GM12878 (cell line): ENCODE measurements around the gene KRT6C. TPM values are rescaled to one million over a fixed set of nuclear protein-coding genes. Genes with fewer than 3 reads are reported as not detected.

Experiments used
- ATAC-seq: fragments of 200-7000 bp; cut with Tn5 transposase; 3 replicates; pipeline ENCODE4 v1.9.1; 2020; ENCODE audit warnings: mild to moderate bottlenecking, moderate library complexity
- BruUV-seq: library from RNA; stranded (reverse); fragments of 400-500 nt; replicated peaks from 2 replicates; lab custom pipeline; 2021; lab: Mats Ljungman, UMichigan
- CTCF ChIA-PET: fragments of 300-600 bp; sonication (Branson Sonifier 250); formaldehyde crosslinking; extraction: SDS; loops from one replicate; lab custom pipeline; 2021; ENCODE audit warnings: inconsistent platforms; lab: Yijun Ruan, JAX
- POLR2A ChIA-PET: fragments of 350-600 bp; formaldehyde crosslinking; extraction: SDS; loops from one replicate; lab custom pipeline; 2021; ENCODE audit warnings: inconsistent platforms; lab: Charles Lee
- RAD21 ChIA-PET: fragments of 300-600 bp; sonication (Branson Sonifier 250); formaldehyde crosslinking; loops from one replicate; lab custom pipeline; 2023; ENCODE audit warnings: antibody characterized with exemption; ENCODE audit not compliant: unreplicated experiment; lab: Charles Lee
- SMC1A ChIA-PET: fragments of 300-600 bp; sonication (Branson Sonifier 250); formaldehyde crosslinking; loops from one replicate; lab custom pipeline; 2023; ENCODE audit not compliant: unreplicated experiment, uncharacterized antibody; lab: Charles Lee
- DNase-seq: peaks from one replicate; pipeline ENCODE4 v3.0.0-alpha.2; 2011; ENCODE audit warnings: low read depth, low spot score
- FAIRE-seq: peaks from 3 replicates; lab custom pipeline; 2011; peaks lifted over from hg19 to GRCh38; lab: Jason Lieb, UNC
- H2AFZ ChIP-seq: 2 replicates; pipeline ENCODE4 v1.6.0; 2011; ENCODE audit warnings: low read depth, low read length, control low read depth; ENCODE audit not compliant: control insufficient read depth
- H3K27ac ChIP-seq: 2 replicates; pipeline ENCODE4 v1.5.1; 2011; ENCODE audit warnings: control low read depth; ENCODE audit not compliant: control insufficient read depth, insufficient read depth
- H3K27me3 ChIP-seq, 2 experiments: replicated peaks in 1 of 2; 2 replicates each; pipeline versions ENCODE4 v1.6.0 to v1.6.1; 2011; ENCODE audit warnings: low read length in 1 of 2; ENCODE audit not compliant: control insufficient read depth in 2 of 2, insufficient read depth in 2 of 2
- H3K36me3 ChIP-seq, 2 experiments: 2 replicates each; pipeline ENCODE4 v1.5.1; 2011; ENCODE audit warnings: low read length in 1 of 2; ENCODE audit not compliant: control insufficient read depth in 2 of 2, insufficient read depth in 2 of 2
- H3K4me1 ChIP-seq: 2 replicates; pipeline ENCODE4 v1.6.1; 2011; ENCODE audit warnings: mild to moderate bottlenecking, low read length, moderate library complexity, mixed read lengths; ENCODE audit not compliant: control insufficient read depth, insufficient read depth
- H3K4me2 ChIP-seq: 2 replicates; pipeline ENCODE4 v1.6.0; 2011; ENCODE audit warnings: control low read depth; ENCODE audit not compliant: control insufficient read depth, insufficient read depth
- H3K4me3 ChIP-seq: fragments of 200-600 bp; sonication (generic); 2 replicates; pipeline ENCODE4 v1.5.1; 2016
- H3K79me2 ChIP-seq: 2 replicates; pipeline ENCODE4 v1.6.0; 2011; ENCODE audit warnings: low read length; ENCODE audit not compliant: control insufficient read depth, insufficient read depth
- H3K9ac ChIP-seq: 2 replicates; pipeline ENCODE4 v1.8.0; 2011; ENCODE audit warnings: low read length, control low read depth, mixed read lengths; ENCODE audit not compliant: control insufficient read depth, insufficient read depth
- H3K9me3 ChIP-seq: replicated peaks from 3 replicates; pipeline ENCODE4 v1.5.1; 2011; ENCODE audit warnings: mild to moderate bottlenecking, low read length; ENCODE audit not compliant: control insufficient read depth, insufficient read depth
- H4K20me1 ChIP-seq: 2 replicates; pipeline ENCODE4 v1.6.0; 2011; ENCODE audit not compliant: control insufficient read depth, insufficient read depth
- HSF1 ChIP-seq: fragments of 150-350 bp; IDR thresholded peaks from 2 replicates; pipeline ENCODE4 v1.6.1; 2014; ENCODE audit warnings: mild to moderate bottlenecking, low read depth, low read length
- NFYA ChIP-seq: IDR thresholded peaks from 2 replicates; pipeline ENCODE4 v1.6.1; 2011; ENCODE audit warnings: low read depth, mild to moderate bottlenecking, low read length, improper control_type of control experiment, borderline replicate concordance
- PAX8 ChIP-seq: fragments of 450-650 bp; IDR thresholded peaks from 2 replicates; pipeline ENCODE4 v1.6.1; 2017; ENCODE audit warnings: mild to moderate bottlenecking, moderate library complexity
- RELA ChIP-seq: fragments of 450-650 bp; IDR thresholded peaks from 2 replicates; pipeline ENCODE4 v1.8.0; 2014; ENCODE audit warnings: borderline replicate concordance; ENCODE audit not compliant: partially characterized antibody
- SP1 ChIP-seq: IDR thresholded peaks from one replicate; pipeline ENCODE4 v1.6.1; 2011; ENCODE audit warnings: low read depth, low read length
- SUZ12 ChIP-seq: fragments of 200-600 bp; sonication (generic); IDR thresholded peaks from one replicate; pipeline ENCODE4 v1.6.1; 2018; ENCODE audit warnings: antibody characterized with exemption, mild to moderate bottlenecking; ENCODE audit not compliant: unreplicated experiment
- TAF1 ChIP-seq: IDR thresholded peaks from 2 replicates; pipeline ENCODE4 v1.6.1; 2011; ENCODE audit warnings: mild to moderate bottlenecking, low read depth, low read length, borderline replicate concordance
- USF1 ChIP-seq: IDR thresholded peaks from 2 replicates; pipeline ENCODE4 v1.6.1; 2011; ENCODE audit warnings: borderline replicate concordance, low read depth, mild to moderate bottlenecking, moderate library complexity, mixed read lengths, low read length; ENCODE audit not compliant: insufficient read depth; ENCODE audit errors: extremely low read length
- ZBTB40 ChIP-seq: fragments of 450-650 bp; IDR thresholded peaks from 2 replicates; pipeline ENCODE4 v1.6.1; 2016; ENCODE audit warnings: mild to moderate bottlenecking, moderate library complexity, borderline replicate concordance
- ZNF384 ChIP-seq: IDR thresholded peaks from 2 replicates; pipeline ENCODE4 v1.6.1; 2012; ENCODE audit warnings: low read depth, mild to moderate bottlenecking, low read length, improper control_type of control experiment, borderline replicate concordance
- WGBS: methylation state at CpG from one replicate; pipeline ENCODE4 v1.1.6; 2016; ENCODE audit warnings: low lambda C conversion rate; ENCODE audit not compliant: insufficient replicate concordance, insufficient coverage; ENCODE audit errors: missing lambda C conversion rate; 5-methylcytosine and 5-hydroxymethylcytosine counted together
- in situ Hi-C: fragments of 300-500 bp; cut with MboI; formaldehyde crosslinking; loops from 9 replicates; pipeline ENCODE4 v1.14.3; 2018; ENCODE audit warnings: mixed read lengths
- intact Hi-C: fragments of 100-400 bp; cut with micrococcal nuclease; formaldehyde crosslinking; loops from one replicate; pipeline ENCODE4 v1.14.2; 2022; ENCODE audit not compliant: unreplicated experiment
- polyA plus RNA-seq, 11 experiments: library from polyadenylated mRNA; depleted of rRNA in 4 of 11; unstranded in 6 of 11; stranded (reverse) in 5 of 11; fragments of >200 nt; fragmentation: Nextera tagmentation in 4 of 11; fragmentation: Illumina TruSeq in 1 of 11; extraction: Ambion mirVana in 4 of 11; extraction: Trizol in 1 of 11; gene quantifications; 1 replicate in 1 of 11; 2 replicates in 10 of 11; pipeline versions ENCODE4 v1.2.1 to v1.2.3, GENCODE V29; 2011 to 2016; ENCODE audit warnings: inconsistent platforms in 2 of 11, missing spikeins in 2 of 11, low read depth in 1 of 11
- total RNA-seq, 4 experiments: library from RNA; depleted of rRNA in 3 of 4; stranded (reverse); fragments of >200 nt in 3 of 4; fragmentation: Illumina TruSeq in 1 of 4; extraction: Trizol in 1 of 4; gene quantifications; 2 replicates each; pipeline versions ENCODE4 v1.2.1 to v1.2.3, GENCODE V29; 2013 to 2021

The KRT6C gene
- total and polyA plus RNA-seq, 10 of the 15 experiments (the other 5 are each of a cell fraction or from before 2014, with no cell fraction given) = not detected

GRCh38 chr12:52432559-52433207 lies 40.9 kb downstream of the KRT6C start (continued):
- TF ChIP-seq ZBTB40 = no peak

- in situ Hi-C loops = no loop called here
- Histone ChIP-seq H3K4me1 (no peaks in the 10 kb centered on the region), H3K27ac (no peak overlapping the region), H3K9me3 (no peaks in the 10 kb centered on the region), H3K4me2 (no peak overlapping the region), H3K27me3 (peaks cover 0 to 4% of the 10 kb centered on the region in 2 experiments; a peak in 3 of 4 replicates), H2AFZ (no peak overlapping the region), H4K20me1 (no peaks in the 10 kb centered on the region), H3K36me3 (no peaks in the 10 kb centered on the region), H3K4me3 (no peak overlapping the region), H3K79me2 (no peaks in the 10 kb centered on the region), H3K9ac (no peak overlapping the region)
- POLR2A ChIA-PET = no interaction called here
- SMC1A ChIA-PET = interaction anchor here (1.5 kb wide), 1 partner anchor 14 kb away, joined by 4 read pairs; no protein-coding TSS in a partner anchor
- BruUV-seq = no TSS peak
- intact Hi-C loops = no loop called here
- no peak for DNase-seq
- RAD21 ChIA-PET = no interaction called here
- ATAC-seq = no peak
- WGBS = 34% methylated on average over 10 of the region's 10 CpGs
- no peak for FAIRE-seq
- CTCF ChIA-PET = no interaction called here
- TF ChIP-seq NFYA (no peak), SUZ12 (no peak), SP1 (no peak), PAX8 (no peak), TAF1 (no peak), RELA (no peak), ZNF384 (no peak), USF1 (no peak), HSF1 (no peak)
Measured at GRCh38 chr12:52428121-52428520, 45.5 kb downstream of the KRT6C start.
